Mesodermal cell (in vitro differentiated cells): ENCODE data around the gene SECISBP2.

Source experiments
- H3K27ac ChIP-seq: 2 replicates; pipeline ENCODE4 v1.7.0; 2013; ENCODE audit warnings: mild to moderate bottlenecking, low read depth, low read length, moderate library complexity; ENCODE audit not compliant: severe bottlenecking
- H3K36me3 ChIP-seq: 2 replicates; pipeline ENCODE4 v1.7.1; 2013; ENCODE audit warnings: mild to moderate bottlenecking, low read length, moderate library complexity; ENCODE audit not compliant: control insufficient read depth, insufficient read depth
- H3K4me1 ChIP-seq: one replicate; pipeline ENCODE4 v1.7.1; 2013; ENCODE audit warnings: mild to moderate bottlenecking, low read length; ENCODE audit not compliant: insufficient read depth, control insufficient read depth, poor library complexity, severe bottlenecking
- H3K4me3 ChIP-seq: 2 replicates; pipeline ENCODE4 v1.7.0; 2013; ENCODE audit warnings: low read length, control low read depth, mild to moderate bottlenecking; ENCODE audit not compliant: insufficient read depth, poor library complexity, severe bottlenecking; ENCODE audit errors: extremely low read depth
- H3K9me3 ChIP-seq: 2 replicates; pipeline ENCODE4 v1.7.1; 2013; ENCODE audit warnings: mild to moderate bottlenecking, low read length, moderate library complexity; ENCODE audit not compliant: control insufficient read depth
- WGBS, 2 experiments: methylation state at CpG; one replicate each; pipeline ENCODE4 v1.1.5; 2013; ENCODE audit warnings: missing lambda C conversion rate in 2 of 2; ENCODE audit not compliant: insufficient coverage in 2 of 2; 5-methylcytosine and 5-hydroxymethylcytosine counted together

Gene SECISBP2

DNA sequence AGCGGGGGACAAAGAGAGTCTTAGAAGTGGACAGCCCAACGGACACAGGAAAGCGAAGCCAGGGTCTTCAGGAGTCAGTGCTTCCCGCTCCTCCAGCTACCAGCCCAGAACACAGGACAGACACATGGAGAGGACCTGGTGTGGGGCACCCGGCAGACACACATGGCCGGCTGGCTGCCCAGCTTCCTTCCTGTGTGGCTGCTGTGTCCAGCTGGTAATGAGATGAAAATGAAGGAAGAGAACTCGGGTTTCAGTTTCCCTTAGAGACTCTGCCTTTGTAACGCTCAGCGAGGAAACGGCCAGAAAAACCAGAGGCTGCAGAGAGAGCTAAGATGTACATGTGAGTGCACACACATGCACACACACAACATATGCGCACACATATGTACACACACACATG, 87.5 kb downstream of the SECISBP2 start:
- no peaks in the 10 kb centered on the region for H3K36me3 ChIP-seq
- no peak overlapping the region for H3K4me3 ChIP-seq
- H3K4me1 ChIP-seq: no peaks in the 10 kb centered on the region
- 86 to 100% methylated on average over 2 to 7 of the region's 11 CpGs for WGBS, 2 experiments
- peaks cover 3% of the 10 kb centered on the region for H3K9me3 ChIP-seq
- H3K27ac ChIP-seq: no peak overlapping the region

DNA sequence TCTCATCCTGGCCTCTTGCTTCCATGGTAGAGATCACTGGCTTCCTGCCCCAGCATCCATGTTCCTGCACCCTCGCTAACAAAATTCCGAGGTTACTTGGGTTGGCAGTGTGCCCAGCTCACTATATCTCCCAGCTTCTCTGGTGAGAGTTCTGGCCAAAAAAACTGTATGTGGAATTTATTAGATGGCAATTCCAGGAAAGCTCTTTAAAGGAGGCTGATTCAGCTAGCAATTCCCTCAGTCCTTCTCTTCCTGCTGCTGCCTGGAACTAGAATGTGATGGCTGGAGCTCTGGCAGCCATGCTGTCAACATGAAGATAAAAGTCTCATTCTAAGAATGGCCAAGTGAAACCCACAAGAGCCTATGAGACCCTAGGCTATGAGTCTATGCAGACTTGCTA, 88.8 kb downstream of the SECISBP2 start:
- Histone ChIP-seq H3K36me3 (no peaks in the 10 kb centered on the region), H3K4me1 (no peaks in the 10 kb centered on the region), H3K27ac (no peak overlapping the region), H3K4me3 (no peak overlapping the region), H3K9me3 (peaks cover 8% of the 10 kb centered on the region)
- WGBS, 2 experiments: 100% methylated on average over 1 of the region's 2 CpGs; no CpG with 5 or more reads in 1 of the 2 experiments

GRCh38 chr9:89408628-89409101, 90.4 kb downstream of the SECISBP2 start:
- peaks cover 8% of the 10 kb centered on the region for H3K9me3 ChIP-seq
- 88 to 96% methylated on average over 8 to 12 of the region's 12 CpGs for WGBS, 2 experiments
- no peak overlapping the region for H3K27ac ChIP-seq
- no peaks in the 10 kb centered on the region for H3K36me3 ChIP-seq
- H3K4me3 ChIP-seq: no peak overlapping the region
- H3K4me1 ChIP-seq: no peaks in the 10 kb centered on the region
